Spleen (tissue), 7 donors: ENCODE data around the gene TAX1BP1.

ENCODE experiments used
- POLR2A ChIP-seq, 3 donors: fragments of 450-650 bp; IDR thresholded peaks; one replicate each; pipeline ENCODE4 v1.5.1; 2017; ENCODE audit warnings: antibody characterized with exemption in 3 of 3, mild to moderate bottlenecking in 1 of 3
- POLR2AphosphoS5 ChIP-seq, 3 donors: sonication (generic); formaldehyde crosslinking; IDR thresholded peaks; one replicate each; pipeline ENCODE4 v1.5.1; 2017; ENCODE audit warnings: antibody characterized with exemption in 3 of 3
- TF ChIP-seq, protein P1 (sequence below), 11 experiments: fragments of 200-600 bp in 7 of 11; fragments of 450-650 bp in 4 of 11; sonication (generic) in 4 of 11; IDR thresholded peaks in 8 of 11; conservative IDR thresholded peaks in 3 of 11; 1 replicate in 7 of 11; 2 replicates in 4 of 11; pipeline versions ENCODE4 v1.4.0 to v1.8.0; 2016 to 2021; ENCODE audit warnings: antibody characterized with exemption in 11 of 11, inconsistent platforms in 4 of 11, mild to moderate bottlenecking in 1 of 11
- donor health status: DM: no; HTN: no; CAD: no; lungs with moderate emphysema.
- donor health status: DM: no; HTN: no; CAD: no.
- donor health status: DM: no; HTN: no; CAD: no.

DNA sequence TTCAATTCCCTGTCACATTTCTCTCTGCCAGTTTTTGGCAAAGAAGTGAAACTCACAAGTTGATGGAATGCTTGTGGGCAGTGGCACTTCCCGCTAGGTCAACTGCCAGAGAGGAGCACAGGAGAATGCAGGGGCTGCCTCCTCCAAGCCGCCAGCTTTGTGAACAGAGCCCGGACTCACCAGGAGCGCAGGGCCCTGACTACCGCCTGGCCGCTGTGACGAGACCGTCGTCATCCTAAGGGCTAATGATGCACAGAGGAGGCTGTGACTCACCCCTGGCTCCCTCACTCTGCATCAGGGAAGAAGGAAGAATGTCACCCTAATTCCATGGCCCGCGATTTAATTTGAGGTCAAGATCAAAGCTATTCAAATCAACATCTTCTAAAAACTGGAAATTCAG is 123.9 kb downstream of the TAX1BP1 start:
- TF ChIP-seq, protein P1, sequence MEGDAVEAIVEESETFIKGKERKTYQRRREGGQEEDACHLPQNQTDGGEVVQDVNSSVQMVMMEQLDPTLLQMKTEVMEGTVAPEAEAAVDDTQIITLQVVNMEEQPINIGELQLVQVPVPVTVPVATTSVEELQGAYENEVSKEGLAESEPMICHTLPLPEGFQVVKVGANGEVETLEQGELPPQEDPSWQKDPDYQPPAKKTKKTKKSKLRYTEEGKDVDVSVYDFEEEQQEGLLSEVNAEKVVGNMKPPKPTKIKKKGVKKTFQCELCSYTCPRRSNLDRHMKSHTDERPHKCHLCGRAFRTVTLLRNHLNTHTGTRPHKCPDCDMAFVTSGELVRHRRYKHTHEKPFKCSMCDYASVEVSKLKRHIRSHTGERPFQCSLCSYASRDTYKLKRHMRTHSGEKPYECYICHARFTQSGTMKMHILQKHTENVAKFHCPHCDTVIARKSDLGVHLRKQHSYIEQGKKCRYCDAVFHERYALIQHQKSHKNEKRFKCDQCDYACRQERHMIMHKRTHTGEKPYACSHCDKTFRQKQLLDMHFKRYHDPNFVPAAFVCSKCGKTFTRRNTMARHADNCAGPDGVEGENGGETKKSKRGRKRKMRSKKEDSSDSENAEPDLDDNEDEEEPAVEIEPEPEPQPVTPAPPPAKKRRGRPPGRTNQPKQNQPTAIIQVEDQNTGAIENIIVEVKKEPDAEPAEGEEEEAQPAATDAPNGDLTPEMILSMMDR (IDR thresholded peaks at IDR 0.05 in 8 of 11, conservative IDR thresholded peaks at IDR 0.05 in 3 of 11) = no peak
- TF ChIP-seq POLR2A (IDR thresholded peaks at IDR 0.05) (no peak), POLR2AphosphoS5 (IDR thresholded peaks at IDR 0.05) (no peak)
